Neural progenitor cell (in vitro differentiated cells): ENCODE measurements around the gene RENBP. TPM values are rescaled to one million over a fixed set of nuclear protein-coding genes. Genes with fewer than 3 reads are reported as not detected.

Experiments
- DNase-seq: peaks from one replicate; pipeline ENCODE4 v3.0.0-alpha.2; 2016; ENCODE audit warnings: low spot score
- H2AFZ ChIP-seq: fragments of 200-600 bp; sonication (generic); replicated peaks from 2 replicates; pipeline ENCODE4 v1.6.1; 2016; ENCODE audit warnings: antibody characterized with exemption
- H3F3A ChIP-seq: fragments of 200-600 bp; sonication (generic); 2 replicates; pipeline ENCODE4 v1.6.1; 2016; ENCODE audit warnings: antibody characterized with exemption, low read depth
- H3K27ac ChIP-seq: fragments of 200-600 bp; sonication (generic); 2 replicates; pipeline ENCODE4 v1.5.1; 2016; ENCODE audit warnings: mild to moderate bottlenecking
- H3K27me3 ChIP-seq: fragments of 200-600 bp; sonication (generic); 2 replicates; pipeline ENCODE4 v1.6.1; 2016; ENCODE audit warnings: mild to moderate bottlenecking, moderate library complexity
- H3K36me3 ChIP-seq: fragments of 200-600 bp; sonication (generic); 2 replicates; pipeline ENCODE4 v1.5.1; 2016
- H3K4me1 ChIP-seq: fragments of 200-600 bp; sonication (generic); 2 replicates; pipeline ENCODE4 v1.6.1; 2016; ENCODE audit warnings: mixed run types
- H3K4me2 ChIP-seq: fragments of 200-600 bp; sonication (generic); 2 replicates; pipeline ENCODE4 v1.6.1; 2016
- H3K4me3 ChIP-seq: fragments of 200-600 bp; sonication (generic); 2 replicates; pipeline ENCODE4 v1.5.1; 2016
- H3K79me2 ChIP-seq: fragments of 200-600 bp; sonication (generic); 2 replicates; pipeline ENCODE4 v1.6.1; 2016; ENCODE audit warnings: low read depth
- H3K9ac ChIP-seq: fragments of 200-600 bp; sonication (generic); 2 replicates; pipeline ENCODE4 v1.6.1; 2016
- H3K9me3 ChIP-seq: fragments of 200-600 bp; sonication (generic); 2 replicates; pipeline ENCODE4 v1.5.1; 2016; ENCODE audit warnings: low read depth
- H4K20me1 ChIP-seq: fragments of 200-600 bp; sonication (generic); 2 replicates; pipeline ENCODE4 v1.6.1; 2016; ENCODE audit warnings: low read depth
- H3K27ac Mint-ChIP-seq: 3 replicates; pipeline ENCODE4 v1.8.0; 2021; ENCODE audit warnings: mixed read lengths
- H3K27me3 Mint-ChIP-seq: 2 replicates; pipeline ENCODE4 v1.8.0; 2022; ENCODE audit warnings: low read depth, mild to moderate bottlenecking, inconsistent platforms, moderate library complexity, mixed read lengths; ENCODE audit not compliant: insufficient read depth
- H3K36me3 Mint-ChIP-seq: 3 replicates; pipeline ENCODE4 v1.8.0; 2021; ENCODE audit warnings: mixed read lengths
- H3K4me1 Mint-ChIP-seq: 3 replicates; pipeline ENCODE4 v1.8.0; 2021; ENCODE audit warnings: mixed read lengths
- H3K4me3 Mint-ChIP-seq: 3 replicates; pipeline ENCODE4 v1.8.0; 2021; ENCODE audit warnings: mild to moderate bottlenecking, moderate library complexity, mixed read lengths
- H3K9me3 Mint-ChIP-seq: 3 replicates; pipeline ENCODE4 v1.8.0; 2020; ENCODE audit warnings: mixed read lengths
- CTCF ChIP-seq: fragments of 200-600 bp; sonication (generic); IDR thresholded peaks from 2 replicates; pipeline ENCODE4 v1.5.1; 2017; ENCODE audit warnings: antibody characterized with exemption, mild to moderate bottlenecking
- EZH2 ChIP-seq: fragments of 200-600 bp; sonication (generic); IDR thresholded peaks from 2 replicates; pipeline ENCODE4 v1.6.1; 2017; ENCODE audit warnings: antibody characterized with exemption, mild to moderate bottlenecking, moderate library complexity
- EZH2phosphoT487 ChIP-seq: fragments of 200-600 bp; sonication (generic); IDR thresholded peaks from 2 replicates; pipeline ENCODE4 v1.6.1; 2017; ENCODE audit warnings: antibody characterized with exemption
- total RNA-seq: library from RNA; depleted of rRNA; stranded (reverse); fragments of >200 nt; gene quantifications from 2 replicates; pipeline ENCODE4 v1.2.3, GENCODE V29; 2015; ENCODE audit warnings: low replicate concordance

The RENBP gene
- total RNA-seq, 1 donor from 2014 or later, result 5.4 TPM

DNA sequence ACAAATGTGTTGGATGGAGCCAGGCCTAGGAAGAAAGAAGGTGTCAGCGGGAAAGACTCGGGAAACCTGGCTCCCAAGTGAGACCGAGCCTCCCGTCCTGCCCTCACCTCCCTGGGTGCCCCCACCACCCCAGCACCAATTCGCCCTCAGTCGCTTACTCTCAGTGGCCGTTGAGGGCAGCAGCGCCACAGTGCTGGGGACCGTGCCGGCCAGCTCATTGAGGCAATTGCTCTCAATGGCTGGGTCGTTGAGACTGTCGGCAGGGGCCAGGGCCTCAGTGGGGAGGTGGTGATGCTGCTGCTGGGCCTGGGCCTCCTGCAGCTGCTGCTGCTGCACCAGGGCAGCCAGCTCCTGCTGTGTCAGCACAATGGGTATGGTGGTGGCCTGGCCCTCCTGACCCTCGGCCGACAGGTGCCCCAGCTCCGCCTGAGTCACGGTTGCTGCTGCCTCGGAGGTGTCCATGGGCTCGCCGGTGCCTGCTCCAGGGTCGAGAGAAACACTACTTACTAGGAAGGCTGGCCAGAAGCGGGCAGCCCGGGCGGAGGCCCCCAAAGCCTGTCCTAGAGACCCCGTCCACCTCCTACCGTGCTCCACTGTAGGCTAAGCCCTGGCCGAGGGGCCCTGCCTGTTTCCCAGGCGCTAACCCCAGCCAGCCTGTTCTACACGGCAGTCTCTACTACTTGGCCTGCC is 7.4 kb upstream of the RENBP start:
- TF ChIP-seq EZH2phosphoT487, result no peak
- H3K4me3 ChIP-seq, result no peak overlapping the region
- H2AFZ ChIP-seq, result no peak overlapping the region
- DNase-seq, result no peak
- H3K36me3 ChIP-seq, result no peaks in the 10 kb centered on the region
- peaks cover 33% of the 10 kb centered on the region for H3F3A ChIP-seq
- peaks cover 11% of the 10 kb centered on the region for H3K79me2 ChIP-seq
- peaks cover 37% of the 10 kb centered on the region for H3K36me3 Mint-ChIP-seq
- H3K4me1 Mint-ChIP-seq, result peaks cover 31% of the 10 kb centered on the region
- H3K4me1 ChIP-seq, result peaks cover 6% of the 10 kb centered on the region
- no peak overlapping the region for H3K27ac Mint-ChIP-seq
- H3K27me3 Mint-ChIP-seq, result peaks cover 10% of the 10 kb centered on the region
- no peak overlapping the region for H3K4me2 ChIP-seq
- no peaks in the 10 kb centered on the region for H3K9me3 ChIP-seq
- peaks cover 6% of the 10 kb centered on the region for H4K20me1 ChIP-seq
- no peak overlapping the region for H3K9ac ChIP-seq
- H3K4me3 Mint-ChIP-seq, result no peak overlapping the region
- H3K27ac ChIP-seq, result no peak overlapping the region
- no peaks in the 10 kb centered on the region for H3K27me3 ChIP-seq
- no peaks in the 10 kb centered on the region for H3K9me3 Mint-ChIP-seq

DNA sequence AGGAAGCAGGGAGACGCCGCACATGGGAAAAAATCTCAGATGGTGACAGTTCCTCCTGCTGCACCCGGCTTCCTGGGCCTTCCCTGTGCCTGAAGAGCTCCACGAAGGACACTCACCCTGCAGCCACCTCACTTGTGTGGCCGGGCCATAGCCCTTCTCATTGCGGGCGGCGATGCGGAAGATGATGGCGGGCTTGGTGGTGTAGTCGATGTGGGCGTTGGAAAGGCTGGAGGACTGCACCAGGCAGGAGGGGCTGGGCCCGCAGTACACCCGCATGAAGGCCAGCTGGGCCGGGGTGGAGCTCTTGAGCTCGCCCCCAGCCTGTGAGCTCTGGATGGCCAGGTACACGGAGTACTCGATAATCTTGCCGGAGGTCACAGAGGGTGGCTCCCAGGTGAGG is 5.7 kb upstream of the RENBP start:
- Histone ChIP-seq H3K9ac (no peak overlapping the region), H2AFZ (no peak overlapping the region), H3K9me3 (no peaks in the 10 kb centered on the region), H4K20me1 (peaks cover 6% of the 10 kb centered on the region), H3F3A (peaks cover 33% of the 10 kb centered on the region), H3K4me3 (no peak overlapping the region), H3K79me2 (peaks cover 11% of the 10 kb centered on the region), H3K4me2 (no peak overlapping the region), H3K27ac (no peak overlapping the region), H3K36me3 (no peaks in the 10 kb centered on the region), H3K27me3 (no peaks in the 10 kb centered on the region), H3K4me1 (peaks cover 6% of the 10 kb centered on the region)
- Mint-ChIP-seq H3K36me3 (peaks cover 29% of the 10 kb centered on the region), H3K4me1 (peaks cover 34% of the 10 kb centered on the region), H3K27me3 (peaks cover 12% of the 10 kb centered on the region), H3K9me3 (no peaks in the 10 kb centered on the region), H3K4me3 (no peak overlapping the region), H3K27ac (no peak overlapping the region)
- TF ChIP-seq EZH2phosphoT487, result no peak
- no peak for TF ChIP-seq CTCF
- no peak for TF ChIP-seq EZH2
- DNase-seq, result no peak

DNA sequence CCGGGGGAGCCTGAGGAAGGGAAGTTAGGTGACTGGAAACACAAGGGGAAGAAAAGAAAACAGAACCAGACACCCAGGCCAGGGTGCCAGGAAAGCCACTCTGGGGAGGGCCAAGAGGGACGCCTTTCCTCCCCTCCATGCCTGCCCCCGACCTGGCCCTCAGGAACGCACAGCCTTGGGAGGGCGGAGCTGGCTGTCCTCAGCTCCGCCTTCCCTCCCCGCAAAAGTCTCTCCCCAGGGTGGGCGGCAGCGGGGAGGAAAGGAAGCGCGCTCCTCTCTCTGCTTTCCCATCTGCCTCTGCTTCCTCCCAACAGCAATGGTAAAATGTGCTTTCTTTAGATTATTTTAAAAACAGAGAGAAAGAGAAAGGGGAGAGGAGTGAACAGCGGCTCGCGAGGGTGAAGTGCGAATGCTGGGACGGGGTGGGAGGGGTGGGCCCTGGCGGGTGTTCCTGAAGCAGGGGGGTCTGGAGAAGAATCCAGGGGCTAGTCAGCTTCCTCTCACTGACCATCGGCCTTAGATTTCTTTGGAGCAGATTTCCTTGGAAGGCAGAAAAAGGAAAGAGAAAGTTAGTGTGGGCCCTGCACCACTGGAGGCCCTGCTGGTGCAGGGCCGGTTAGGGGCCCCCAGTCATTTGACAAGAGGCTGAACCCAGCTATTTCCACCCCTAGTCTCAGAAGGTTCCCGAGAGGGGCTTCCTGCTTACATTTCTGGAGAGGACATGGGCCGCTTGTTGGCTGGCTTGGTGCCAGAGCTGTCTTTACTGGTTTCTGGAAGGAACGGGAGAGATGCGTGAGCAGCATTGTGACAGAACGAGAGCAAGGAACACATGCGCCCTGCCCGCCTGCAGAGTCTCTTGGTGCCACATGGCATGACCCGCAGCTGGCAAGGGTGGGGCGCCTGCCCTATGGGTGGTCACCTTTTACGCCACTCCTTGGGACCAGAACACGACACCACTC is 4.7 kb upstream of the RENBP start:
- Mint-ChIP-seq H3K27me3 (peaks cover 12% of the 10 kb centered on the region), H3K4me1 (peaks cover 34% of the 10 kb centered on the region), H3K27ac (peak overlapping the region; percentile 74), H3K9me3 (no peaks in the 10 kb centered on the region), H3K36me3 (peaks cover 24% of the 10 kb centered on the region), H3K4me3 (peak overlapping the region; percentile 44)
- peaks cover 6% of the 10 kb centered on the region for H3K4me1 ChIP-seq
- H4K20me1 ChIP-seq, result peaks cover 6% of the 10 kb centered on the region
- H3K4me2 ChIP-seq, result no peak overlapping the region
- TF ChIP-seq EZH2, result no peak
- no peak for TF ChIP-seq EZH2phosphoT487
- no peak for TF ChIP-seq CTCF
- H3K4me3 ChIP-seq, result no peak overlapping the region
- no peaks in the 10 kb centered on the region for H3K9me3 ChIP-seq
- H3K79me2 ChIP-seq, result peaks cover 11% of the 10 kb centered on the region
- H3K9ac ChIP-seq, result no peak overlapping the region
- no peak overlapping the region for H2AFZ ChIP-seq
- peak overlapping the region; percentile 80 for H3K27ac ChIP-seq
- H3K36me3 ChIP-seq, result no peaks in the 10 kb centered on the region
- H3F3A ChIP-seq, result peaks cover 33% of the 10 kb centered on the region
- H3K27me3 ChIP-seq, result no peaks in the 10 kb centered on the region
- DNase-seq, result peak; percentile 37
